ENCODE data around the gene SLC32A1. TPM values are rescaled to one million over a fixed set of nuclear protein-coding genes. Genes with fewer than 3 reads are reported as not detected.

The SLC32A1 gene
- total and polyA plus RNA-seq, 2 donors = not detected

DNA sequence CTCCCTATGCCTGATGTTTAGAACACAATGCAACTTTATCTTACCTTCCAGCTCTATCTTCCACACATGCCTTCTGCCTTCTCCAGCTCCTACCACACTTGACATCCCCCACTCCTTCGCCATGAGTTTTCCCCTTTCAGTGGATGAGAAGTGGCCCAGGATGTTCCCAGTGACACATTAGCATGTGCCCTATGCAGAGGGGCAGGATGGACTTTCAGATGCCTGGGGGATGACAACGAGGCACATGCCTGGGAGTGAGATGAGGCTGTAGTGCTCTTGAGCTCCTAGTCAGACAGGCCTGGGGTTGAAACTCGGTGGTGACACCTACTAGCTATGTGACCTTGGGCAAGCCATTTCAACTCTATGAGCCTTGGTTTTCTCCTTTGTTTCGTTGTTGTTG is 20.1 kb upstream of the SLC32A1 start:
- H3K27ac ChIP-seq (ENCODE audit: low read depth) = no peak overlapping the region
- no peaks in the 10 kb centered on the region for H3K4me1 ChIP-seq (ENCODE audit: insufficient read depth)
- H3K36me3 ChIP-seq (ENCODE audit: insufficient read depth) = no peaks in the 10 kb centered on the region
- DNase-seq (ENCODE audit: extremely low spot score) = no peak
- no peak overlapping the region for H3K4me3 ChIP-seq (ENCODE audit: low read depth, low read length)
- WGBS = 57% methylated on average over 4 of the region's 4 CpGs

DNA sequence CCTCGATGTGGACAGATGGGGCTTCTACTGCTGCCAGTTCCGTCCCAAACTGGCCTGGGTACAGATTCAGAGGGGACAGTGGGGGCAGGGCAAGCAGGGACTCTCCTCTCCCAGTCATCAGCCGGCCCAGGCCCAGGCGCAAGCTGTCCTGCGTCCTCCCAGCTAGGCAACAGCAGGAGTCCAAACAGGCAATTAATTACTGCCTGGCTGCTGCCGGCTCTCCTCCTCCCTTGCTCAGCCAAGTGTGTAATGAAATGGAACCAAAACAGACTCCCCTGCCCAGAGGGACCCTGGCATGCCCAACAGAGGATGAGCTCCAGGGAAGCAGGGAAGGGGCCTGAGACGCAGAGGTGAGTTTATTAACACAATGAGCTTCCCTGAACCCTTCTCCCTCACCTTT is 17.8 kb upstream of the SLC32A1 start:
- DNase-seq (ENCODE audit: extremely low spot score) = no peak
- 9% methylated on average over 7 of the region's 7 CpGs for WGBS
- Histone ChIP-seq H3K27ac (ENCODE audit: low read depth) (no peak overlapping the region), H3K4me3 (ENCODE audit: low read depth, low read length) (no peak overlapping the region), H3K4me1 (ENCODE audit: insufficient read depth) (no peaks in the 10 kb centered on the region), H3K36me3 (ENCODE audit: insufficient read depth) (no peaks in the 10 kb centered on the region)

GRCh38 chr20:38714308-38714707 is 10.0 kb upstream of the SLC32A1 start:
- WGBS = 23% methylated on average over 6 of the region's 6 CpGs

DNA sequence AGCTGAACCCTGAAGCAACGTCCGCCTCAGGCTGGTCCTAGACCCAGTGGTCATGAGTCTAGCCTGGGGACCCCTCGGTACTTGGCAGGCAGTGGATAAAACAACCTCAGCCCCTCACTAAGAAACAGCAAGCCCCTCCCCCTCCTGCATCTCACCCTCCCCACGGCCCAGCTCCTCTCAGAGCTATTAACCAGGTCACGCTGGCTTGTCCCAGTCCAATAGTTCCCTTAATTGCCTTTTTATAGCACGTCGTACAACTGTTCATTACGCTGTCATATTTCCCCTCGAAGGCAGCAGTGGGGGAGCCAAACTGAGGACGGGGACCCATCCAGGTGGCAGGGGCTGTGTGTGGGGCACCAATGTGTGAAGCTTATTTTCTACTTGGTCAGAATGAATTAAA is 8.6 kb upstream of the SLC32A1 start:
- Histone ChIP-seq H3K4me3 (ENCODE audit: low read depth, low read length) (no peak overlapping the region), H3K27ac (ENCODE audit: low read depth) (no peak overlapping the region), H3K4me1 (ENCODE audit: insufficient read depth) (no peaks in the 10 kb centered on the region), H3K36me3 (ENCODE audit: insufficient read depth) (no peaks in the 10 kb centered on the region)
- no peak for DNase-seq (ENCODE audit: extremely low spot score)
- 12% methylated on average over 10 of the region's 10 CpGs for WGBS

More at GRCh38 chr20:38714308-38714707, 10.0 kb upstream of the SLC32A1 start:
- Histone ChIP-seq H3K4me3 (ENCODE audit: low read depth, low read length) (no peak overlapping the region), H3K36me3 (ENCODE audit: insufficient read depth) (no peaks in the 10 kb centered on the region), H3K27ac (ENCODE audit: low read depth) (no peak overlapping the region), H3K4me1 (ENCODE audit: insufficient read depth) (no peaks in the 10 kb centered on the region)
- DNase-seq (ENCODE audit: extremely low spot score) = no peak

- Histone ChIP-seq H3K27ac (ENCODE audit: low read depth) (no peak overlapping the region), H3K4me1 (ENCODE audit: insufficient read depth) (no peaks in the 10 kb centered on the region), H3K4me3 (ENCODE audit: low read depth, low read length) (no peak overlapping the region), H3K36me3 (ENCODE audit: insufficient read depth) (no peaks in the 10 kb centered on the region)
- no peak for DNase-seq (ENCODE audit: extremely low spot score)
- under 1% methylated on average over 7 of the region's 7 CpGs for WGBS
These were observed 1.6 kb upstream of the SLC32A1 start for GRCh38 chr20:38722683-38723016.

DNA sequence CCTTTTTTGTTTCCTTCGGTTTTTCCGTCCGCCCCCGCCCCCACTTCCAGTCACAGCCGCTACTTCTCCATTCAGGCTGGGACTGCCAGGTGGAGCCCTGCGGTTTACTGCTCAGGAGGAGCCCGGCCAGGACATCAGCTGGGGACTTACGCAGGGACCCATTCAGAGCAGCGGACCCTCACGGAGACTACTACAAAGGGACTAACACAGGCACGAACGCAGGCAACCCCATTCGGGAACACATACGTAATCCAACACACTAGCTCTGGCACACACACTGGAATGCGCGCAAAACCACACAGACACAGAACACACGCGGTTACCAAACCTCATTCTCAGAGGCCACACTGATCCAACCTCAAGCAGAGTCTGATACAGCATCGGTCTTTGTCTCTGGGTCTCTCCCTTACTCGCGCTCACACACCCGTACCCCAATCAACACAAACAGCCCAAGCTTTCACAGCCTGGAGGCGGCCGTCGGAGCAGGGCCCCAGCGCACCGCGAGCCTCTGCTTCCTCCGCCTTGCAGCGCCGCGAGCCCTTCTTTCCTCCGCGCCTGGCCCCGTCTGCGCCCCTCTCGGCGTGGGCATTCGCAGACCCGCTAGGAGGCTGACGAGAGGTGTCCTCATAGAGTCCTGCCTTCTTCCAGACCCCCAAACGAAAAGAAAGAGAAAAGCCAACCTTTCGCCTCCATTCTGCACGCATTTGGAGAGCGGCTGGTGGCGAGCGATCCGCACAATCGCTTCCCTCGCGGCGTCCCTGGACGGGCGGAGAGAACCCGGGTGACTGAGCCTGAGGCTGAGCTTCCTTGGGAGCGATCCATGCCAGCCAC is 1.1 kb upstream of the SLC32A1 start:
- H3K27ac ChIP-seq (ENCODE audit: low read depth) = no peak overlapping the region
- no peak for DNase-seq (ENCODE audit: extremely low spot score)
- no peaks in the 10 kb centered on the region for H3K4me1 ChIP-seq (ENCODE audit: insufficient read depth)
- no peaks in the 10 kb centered on the region for H3K36me3 ChIP-seq (ENCODE audit: insufficient read depth)
- no peak overlapping the region for H3K4me3 ChIP-seq (ENCODE audit: low read depth, low read length)
- WGBS = 1% methylated on average over 56 of the region's 56 CpGs

GRCh38 chr20:38724626-38725147 is 401 bp downstream of the SLC32A1 start:
- no peak for DNase-seq (ENCODE audit: extremely low spot score)
- WGBS = 3% methylated on average over 46 of the region's 46 CpGs
- H3K4me3 ChIP-seq (ENCODE audit: low read depth, low read length) = no peak overlapping the region
- no peak overlapping the region for H3K27ac ChIP-seq (ENCODE audit: low read depth)
- H3K36me3 ChIP-seq (ENCODE audit: insufficient read depth) = no peaks in the 10 kb centered on the region
- H3K4me1 ChIP-seq (ENCODE audit: insufficient read depth) = no peaks in the 10 kb centered on the region

DNA sequence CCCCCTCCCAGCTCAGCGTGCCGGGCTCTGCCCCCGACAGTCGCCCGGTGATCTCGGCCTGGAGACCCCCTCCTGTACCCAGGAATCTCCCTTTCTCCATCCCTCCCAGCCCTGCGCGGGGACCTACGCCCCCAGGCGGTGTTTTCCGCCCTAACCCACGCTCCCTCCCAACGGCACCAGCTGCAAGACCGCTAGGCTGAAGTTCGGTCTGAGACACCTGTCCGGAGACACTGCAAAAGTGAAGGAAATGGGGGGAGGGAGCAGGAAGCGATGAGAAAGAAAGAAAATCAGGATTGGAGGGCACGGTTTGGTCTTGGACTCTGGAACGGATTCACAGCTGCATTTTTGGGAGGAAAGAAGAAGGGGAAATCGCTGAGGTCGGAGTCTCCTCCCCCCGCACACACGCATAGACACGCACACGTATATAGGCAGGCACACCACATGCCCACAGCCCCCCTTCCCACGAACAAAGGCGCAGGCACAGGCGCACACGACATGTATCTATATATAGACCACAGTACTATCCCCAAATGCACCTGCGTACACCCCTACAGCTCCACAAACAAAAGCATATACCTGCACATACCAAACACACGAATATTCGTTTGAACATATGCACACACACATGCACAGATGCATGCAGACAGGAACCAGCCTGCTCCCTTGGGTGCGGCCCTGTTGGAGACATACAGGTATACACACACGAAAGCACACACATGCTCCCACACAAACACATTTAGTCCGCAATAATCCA is 1.0 kb downstream of the SLC32A1 start:
- 4% methylated on average over 35 of the region's 35 CpGs for WGBS
- Histone ChIP-seq H3K4me1 (ENCODE audit: insufficient read depth) (no peaks in the 10 kb centered on the region), H3K27ac (ENCODE audit: low read depth) (no peak overlapping the region), H3K36me3 (ENCODE audit: insufficient read depth) (no peaks in the 10 kb centered on the region), H3K4me3 (ENCODE audit: low read depth, low read length) (no peak overlapping the region)
- DNase-seq (ENCODE audit: extremely low spot score) = no peak

GRCh38 chr20:38725931-38726803 is 1.9 kb downstream of the SLC32A1 start:
- H3K27ac ChIP-seq (ENCODE audit: low read depth) = no peak overlapping the region
- H3K4me1 ChIP-seq (ENCODE audit: insufficient read depth) = no peaks in the 10 kb centered on the region
- H3K36me3 ChIP-seq (ENCODE audit: insufficient read depth) = no peaks in the 10 kb centered on the region
- DNase-seq (ENCODE audit: extremely low spot score) = no peak
- WGBS = 5% methylated on average over 53 of the region's 53 CpGs
- H3K4me3 ChIP-seq (ENCODE audit: low read depth, low read length) = no peak overlapping the region

DNA sequence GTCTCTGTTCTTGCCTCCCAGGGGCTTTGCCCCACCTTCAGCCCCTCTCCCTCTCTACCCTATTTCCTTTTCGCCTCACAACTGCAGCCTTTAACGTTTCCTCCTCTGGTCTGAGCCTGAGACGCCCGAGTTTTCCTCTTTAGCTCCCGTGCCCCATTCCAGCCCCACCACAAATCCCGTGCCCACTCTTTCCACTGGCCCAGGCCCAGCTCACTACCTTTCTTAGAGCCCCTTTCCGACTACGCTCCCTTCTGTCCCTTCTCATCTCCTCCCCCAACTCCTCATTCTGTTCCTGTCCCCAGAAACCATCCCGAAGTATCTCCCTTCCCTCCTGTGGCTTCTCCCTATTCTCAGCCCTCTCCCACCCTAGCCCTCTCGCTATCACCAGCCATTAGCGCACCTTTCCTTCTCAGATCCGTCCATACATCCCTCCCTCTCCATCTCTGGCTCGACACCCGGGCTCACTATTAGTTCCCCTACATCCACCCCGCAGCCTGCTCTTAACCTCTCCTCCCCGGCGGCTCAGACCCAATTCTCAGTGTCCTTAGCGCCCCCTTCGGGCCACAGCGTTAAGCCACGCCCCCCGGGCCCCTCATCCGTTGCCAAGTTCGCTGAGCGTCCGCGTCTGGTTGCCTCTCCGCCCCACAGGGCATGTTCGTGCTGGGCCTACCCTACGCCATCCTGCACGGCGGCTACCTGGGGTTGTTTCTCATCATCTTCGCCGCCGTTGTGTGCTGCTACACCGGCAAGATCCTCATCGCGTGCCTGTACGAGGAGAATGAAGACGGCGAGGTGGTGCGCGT is 2.7 kb downstream of the SLC32A1 start:
- 2% methylated on average over 43 of the region's 43 CpGs for WGBS
- no peaks in the 10 kb centered on the region for H3K36me3 ChIP-seq (ENCODE audit: insufficient read depth)
- H3K27ac ChIP-seq (ENCODE audit: low read depth) = no peak overlapping the region
- no peak overlapping the region for H3K4me3 ChIP-seq (ENCODE audit: low read depth, low read length)
- H3K4me1 ChIP-seq (ENCODE audit: insufficient read depth) = no peaks in the 10 kb centered on the region
- no peak for DNase-seq (ENCODE audit: extremely low spot score)

GRCh38 chr20:38727607-38728190 is 3.4 kb downstream of the SLC32A1 start:
- WGBS = 4% methylated on average over 46 of the region's 46 CpGs
- DNase-seq (ENCODE audit: extremely low spot score) = no peak
- Histone ChIP-seq H3K4me1 (ENCODE audit: insufficient read depth) (no peaks in the 10 kb centered on the region), H3K27ac (ENCODE audit: low read depth) (no peak overlapping the region), H3K4me3 (ENCODE audit: low read depth, low read length) (no peak overlapping the region), H3K36me3 (ENCODE audit: insufficient read depth) (no peaks in the 10 kb centered on the region)

DNA sequence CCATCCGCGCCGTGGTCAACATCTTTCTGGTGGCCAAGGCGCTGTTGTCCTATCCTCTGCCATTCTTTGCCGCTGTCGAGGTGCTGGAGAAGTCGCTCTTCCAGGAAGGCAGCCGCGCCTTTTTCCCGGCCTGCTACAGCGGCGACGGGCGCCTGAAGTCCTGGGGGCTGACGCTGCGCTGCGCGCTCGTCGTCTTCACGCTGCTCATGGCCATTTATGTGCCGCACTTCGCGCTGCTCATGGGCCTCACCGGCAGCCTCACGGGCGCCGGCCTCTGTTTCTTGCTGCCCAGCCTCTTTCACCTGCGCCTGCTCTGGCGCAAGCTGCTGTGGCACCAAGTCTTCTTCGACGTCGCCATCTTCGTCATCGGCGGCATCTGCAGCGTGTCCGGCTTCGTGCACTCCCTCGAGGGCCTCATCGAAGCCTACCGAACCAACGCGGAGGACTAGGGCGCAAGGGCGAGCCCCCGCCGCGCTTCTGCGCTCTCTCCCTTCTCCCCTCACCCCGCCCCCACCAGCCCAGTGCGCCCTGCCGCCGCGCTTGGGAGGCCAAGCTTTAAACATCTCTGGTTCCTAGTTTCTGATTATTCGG is 4.0 kb downstream of the SLC32A1 start:
- Histone ChIP-seq H3K4me3 (ENCODE audit: low read depth, low read length) (no peak overlapping the region), H3K36me3 (ENCODE audit: insufficient read depth) (no peaks in the 10 kb centered on the region), H3K4me1 (ENCODE audit: insufficient read depth) (no peaks in the 10 kb centered on the region), H3K27ac (ENCODE audit: low read depth) (no peak overlapping the region)
- no peak for DNase-seq (ENCODE audit: extremely low spot score)
- 2% methylated on average over 56 of the region's 56 CpGs for WGBS
